Skeletal muscle tissue (tissue), 4 donors: ENCODE results near the gene ZRANB1. TPM values are rescaled to one million over a fixed set of nuclear protein-coding genes. Genes with fewer than 3 reads are reported as not detected.

Experiments
- H3K27ac ChIP-seq: one replicate; pipeline ENCODE4 v1.7.0; 2013; ENCODE audit warnings: mild to moderate bottlenecking, low read depth, low read length, inconsistent platforms
- H3K27me3 ChIP-seq, 3 donors: one replicate each; pipeline ENCODE4 v1.7.0; 2013; ENCODE audit warnings: low read length in 3 of 3; ENCODE audit not compliant: control insufficient read depth in 3 of 3, insufficient read depth in 3 of 3
- H3K36me3 ChIP-seq, 3 donors: one replicate each; pipeline ENCODE4 v1.7.0; 2013; ENCODE audit warnings: low read length in 3 of 3; ENCODE audit not compliant: control insufficient read depth in 3 of 3, insufficient read depth in 3 of 3
- H3K4me1 ChIP-seq, 3 donors: one replicate each; pipeline ENCODE4 v1.7.0; 2013; ENCODE audit warnings: low read length in 3 of 3, mild to moderate bottlenecking in 3 of 3; ENCODE audit not compliant: control insufficient read depth in 3 of 3, insufficient read depth in 3 of 3
- H3K4me3 ChIP-seq, 3 donors: one replicate each; pipeline ENCODE4 v1.7.0; 2013; ENCODE audit warnings: low read length in 3 of 3
- H3K9ac ChIP-seq, 3 donors: one replicate each; pipeline ENCODE4 v1.7.0; 2013; ENCODE audit warnings: low read length in 3 of 3, mild to moderate bottlenecking in 3 of 3, moderate library complexity in 2 of 3, low read depth in 1 of 3
- H3K9me3 ChIP-seq, 3 donors: one replicate each; pipeline ENCODE4 v1.7.0; 2013; ENCODE audit warnings: low read length in 3 of 3; ENCODE audit not compliant: control insufficient read depth in 3 of 3
- total RNA-seq: library from RNA; depleted of rRNA; stranded (reverse); fragments of >200 nt; gene quantifications from one replicate; pipeline ENCODE4 v1.2.3, GENCODE V29; 2014
- donor health status: Osteomylitis.

Gene ZRANB1
- total RNA-seq, 1 donor from 2014 or later = 36.5 TPM

- Histone ChIP-seq H3K9me3 (no peaks in the 10 kb centered on the region), H3K4me1 (peaks cover 28 to 49% (median 40%) of the 10 kb centered on the region in 3 donors), H3K27me3 (no peaks in the 10 kb centered on the region), H3K36me3 (peaks cover 54 to 57% (median 56%) of the 10 kb centered on the region in 3 donors), H3K9ac (peak overlapping the region in 1 of 3 donors; percentile 40), H3K4me3 (no peak overlapping the region), H3K27ac (no peak overlapping the region)
Measured at GRCh38 chr10:124996127-124996853, 54.4 kb downstream of the ZRANB1 start.

GRCh38 chr10:124996854-124997215 lies 54.9 kb downstream of the ZRANB1 start:
- H3K9ac ChIP-seq = peak overlapping the region in 1 of 3 donors; percentile 40
- no peaks in the 10 kb centered on the region for H3K27me3 ChIP-seq
- H3K4me1 ChIP-seq = peaks cover 28 to 50% (median 41%) of the 10 kb centered on the region in 3 donors
- H3K27ac ChIP-seq = no peak overlapping the region
- no peaks in the 10 kb centered on the region for H3K9me3 ChIP-seq
- H3K36me3 ChIP-seq = peaks cover 54 to 55% (median 54%) of the 10 kb centered on the region in 3 donors
- H3K4me3 ChIP-seq = no peak overlapping the region

- peaks cover 26 to 53% (median 42%) of the 10 kb centered on the region in 3 donors for H3K4me1 ChIP-seq
- no peaks in the 10 kb centered on the region for H3K9me3 ChIP-seq
- H3K27ac ChIP-seq = no peak overlapping the region
- no peaks in the 10 kb centered on the region for H3K27me3 ChIP-seq
- H3K36me3 ChIP-seq = peaks cover 54 to 57% (median 56%) of the 10 kb centered on the region in 3 donors
- no peak overlapping the region for H3K4me3 ChIP-seq
- no peak overlapping the region for H3K9ac ChIP-seq
Measured at GRCh38 chr10:124997306-124997705, 55.4 kb downstream of the ZRANB1 start.

GRCh38 chr10:124997771-124998623 lies 56.1 kb downstream of the ZRANB1 start:
- H3K9me3 ChIP-seq = no peaks in the 10 kb centered on the region
- H3K27ac ChIP-seq = peak overlapping the region; percentile 20
- H3K27me3 ChIP-seq = no peaks in the 10 kb centered on the region
- peaks cover 25 to 55% (median 47%) of the 10 kb centered on the region in 3 donors for H3K4me1 ChIP-seq
- peaks cover 57 to 60% (median 58%) of the 10 kb centered on the region in 3 donors for H3K36me3 ChIP-seq
- H3K4me3 ChIP-seq = no peak overlapping the region
- H3K9ac ChIP-seq = peak overlapping the region in 1 of 3 donors; percentile 3

GRCh38 chr10:124998624-124999291 lies 56.8 kb downstream of the ZRANB1 start:
- Histone ChIP-seq H3K4me3 (no peak overlapping the region), H3K27ac (peak overlapping the region; percentile 20), H3K4me1 (peaks cover 25 to 55% (median 50%) of the 10 kb centered on the region in 3 donors), H3K36me3 (peaks cover 50 to 54% (median 51%) of the 10 kb centered on the region in 3 donors), H3K27me3 (no peaks in the 10 kb centered on the region), H3K9ac (peak overlapping the region in 1 of 3 donors; percentile 33), H3K9me3 (no peaks in the 10 kb centered on the region)

GRCh38 chr10:124999433-125000365 lies 57.8 kb downstream of the ZRANB1 start:
- peak overlapping the region in 2 of 3 donors; percentile 33 to 72 for H3K9ac ChIP-seq
- no peaks in the 10 kb centered on the region for H3K9me3 ChIP-seq
- H3K27me3 ChIP-seq = no peaks in the 10 kb centered on the region
- peaks cover 41 to 46% (median 41%) of the 10 kb centered on the region in 3 donors for H3K36me3 ChIP-seq
- peaks cover 25 to 58% (median 55%) of the 10 kb centered on the region in 3 donors for H3K4me1 ChIP-seq
- peak overlapping the region in 1 of 3 donors; percentile 54 for H3K4me3 ChIP-seq
- no peak overlapping the region for H3K27ac ChIP-seq

GRCh38 chr10:125000366-125001312 lies 58.7 kb downstream of the ZRANB1 start:
- Histone ChIP-seq H3K27me3 (no peaks in the 10 kb centered on the region), H3K27ac (peak overlapping the region; percentile 4), H3K4me3 (no peak overlapping the region), H3K4me1 (peaks cover 25 to 63% (median 54%) of the 10 kb centered on the region in 3 donors), H3K9ac (peak overlapping the region in 1 of 3 donors; percentile 72), H3K36me3 (peaks cover 34 to 48% (median 35%) of the 10 kb centered on the region in 3 donors), H3K9me3 (no peaks in the 10 kb centered on the region)

- Histone ChIP-seq H3K4me1 (peaks cover 28 to 66% (median 57%) of the 10 kb centered on the region in 3 donors), H3K4me3 (no peak overlapping the region), H3K9ac (peak overlapping the region in 1 of 3 donors; percentile 72), H3K9me3 (no peaks in the 10 kb centered on the region), H3K27ac (peak overlapping the region; percentile 4), H3K36me3 (peaks cover 34 to 49% (median 36%) of the 10 kb centered on the region in 3 donors), H3K27me3 (no peaks in the 10 kb centered on the region)
Measured at GRCh38 chr10:125001313-125002046, 59.6 kb downstream of the ZRANB1 start.
